Neural crest cell (in vitro differentiated cells): ENCODE data around the gene CDX2. TPM values are rescaled to one million over a fixed set of nuclear protein-coding genes. Genes with fewer than 3 reads are reported as not detected.
A peak's percentile ranks its signal among the peaks of the same experiment; 100 is the strongest.

Source experiments
- DNase-seq: peaks from one replicate; pipeline ENCODE4 v3.0.0; 2021; ENCODE audit warnings: low read depth, mixed read lengths, low spot score
- H3K27ac Mint-ChIP-seq: one replicate; pipeline ENCODE4 v1.8.0; 2021; ENCODE audit warnings: mild to moderate bottlenecking, mixed read lengths; ENCODE audit not compliant: unreplicated experiment
- H3K27me3 Mint-ChIP-seq: 2 replicates; pipeline ENCODE4 v1.8.0; 2021; ENCODE audit warnings: low read depth, mild to moderate bottlenecking, mixed read lengths
- H3K36me3 Mint-ChIP-seq: 2 replicates; pipeline ENCODE4 v1.8.0; 2021; ENCODE audit warnings: low read depth, mild to moderate bottlenecking, mixed read lengths
- H3K4me1 Mint-ChIP-seq: 2 replicates; pipeline ENCODE4 v1.8.0; 2021; ENCODE audit warnings: mixed read lengths
- H3K4me3 Mint-ChIP-seq: one replicate; pipeline ENCODE4 v1.8.0; 2021; ENCODE audit warnings: mild to moderate bottlenecking, mixed read lengths
- H3K9me3 Mint-ChIP-seq: 2 replicates; pipeline ENCODE4 v1.8.0; 2021; ENCODE audit warnings: mixed read lengths
- CTCF ChIP-seq: fragments of 200-600 bp; sonication (generic); conservative IDR thresholded peaks from 2 replicates; pipeline ENCODE4 v1.5.0; 2021; ENCODE audit warnings: antibody characterized with exemption, mild to moderate bottlenecking
- total RNA-seq: library from RNA; stranded (reverse); gene quantifications from 2 replicates; pipeline ENCODE4 v1.2.1, GENCODE V29; 2021

Gene CDX2
- total RNA-seq, 1 donor from 2014 or later = 2.4 TPM

GRCh38 chr13:27968316-27969081, 616 bp downstream of the CDX2 start:
- Mint-ChIP-seq H3K36me3 (no peaks in the 10 kb centered on the region), H3K9me3 (no peaks in the 10 kb centered on the region), H3K4me3 (no peak overlapping the region), H3K27me3 (peaks cover 100% of the 10 kb centered on the region), H3K4me1 (peaks cover 33% of the 10 kb centered on the region), H3K27ac (no peak overlapping the region)
- no peak for DNase-seq
- no peak for TF ChIP-seq CTCF

- Mint-ChIP-seq H3K9me3 (no peaks in the 10 kb centered on the region), H3K36me3 (no peaks in the 10 kb centered on the region), H3K4me3 (peak overlapping the region; percentile 34), H3K27me3 (peaks cover 100% of the 10 kb centered on the region), H3K27ac (no peak overlapping the region), H3K4me1 (peaks cover 33% of the 10 kb centered on the region)
- DNase-seq = no peak
- no peak for TF ChIP-seq CTCF
Observed at GRCh38 chr13:27967736-27968315, 1.3 kb downstream of the CDX2 start.

GRCh38 chr13:27967203-27967735, 1.8 kb downstream of the CDX2 start:
- Mint-ChIP-seq H3K27ac (no peak overlapping the region), H3K36me3 (no peaks in the 10 kb centered on the region), H3K4me1 (peaks cover 33% of the 10 kb centered on the region), H3K9me3 (no peaks in the 10 kb centered on the region), H3K27me3 (peaks cover 100% of the 10 kb centered on the region), H3K4me3 (peak overlapping the region; percentile 67)
- no peak for DNase-seq
- TF ChIP-seq CTCF = no peak

GRCh38 chr13:27966641-27967202, 2.4 kb downstream of the CDX2 start:
- Mint-ChIP-seq H3K9me3 (no peaks in the 10 kb centered on the region), H3K27ac (no peak overlapping the region), H3K4me3 (no peak overlapping the region), H3K4me1 (peaks cover 33% of the 10 kb centered on the region), H3K27me3 (peaks cover 100% of the 10 kb centered on the region), H3K36me3 (no peaks in the 10 kb centered on the region)
- no peak for TF ChIP-seq CTCF
- DNase-seq = no peak

GRCh38 chr13:27965740-27966640, 3.1 kb downstream of the CDX2 start:
- H3K4me1 Mint-ChIP-seq = peaks cover 27% of the 10 kb centered on the region
- no peak for DNase-seq
- H3K9me3 Mint-ChIP-seq = no peaks in the 10 kb centered on the region
- peak overlapping the region; percentile 77 for H3K4me3 Mint-ChIP-seq
- TF ChIP-seq CTCF = no peak
- H3K27me3 Mint-ChIP-seq = peaks cover 100% of the 10 kb centered on the region
- no peak overlapping the region for H3K27ac Mint-ChIP-seq
- H3K36me3 Mint-ChIP-seq = no peaks in the 10 kb centered on the region
